Vagina (tissue), 2 donors: ENCODE measurements around the gene SHTN1.

Source experiments
- POLR2A ChIP-seq, 2 donors: fragments of 450-650 bp; IDR thresholded peaks; one replicate each; pipeline ENCODE4 v1.6.1; 2017; ENCODE audit warnings: antibody characterized with exemption in 2 of 2, mild to moderate bottlenecking in 2 of 2, moderate library complexity in 2 of 2
- TF ChIP-seq, protein P1 (sequence below), 3 experiments: fragments of 450-650 bp in 2 of 3; fragments of 200-600 bp in 1 of 3; sonication (generic) in 1 of 3; IDR thresholded peaks; one replicate each; pipeline ENCODE4 v1.5.1; 2017 to 2019; ENCODE audit warnings: antibody characterized with exemption in 3 of 3, mild to moderate bottlenecking in 2 of 3, moderate library complexity in 2 of 3

DNA sequence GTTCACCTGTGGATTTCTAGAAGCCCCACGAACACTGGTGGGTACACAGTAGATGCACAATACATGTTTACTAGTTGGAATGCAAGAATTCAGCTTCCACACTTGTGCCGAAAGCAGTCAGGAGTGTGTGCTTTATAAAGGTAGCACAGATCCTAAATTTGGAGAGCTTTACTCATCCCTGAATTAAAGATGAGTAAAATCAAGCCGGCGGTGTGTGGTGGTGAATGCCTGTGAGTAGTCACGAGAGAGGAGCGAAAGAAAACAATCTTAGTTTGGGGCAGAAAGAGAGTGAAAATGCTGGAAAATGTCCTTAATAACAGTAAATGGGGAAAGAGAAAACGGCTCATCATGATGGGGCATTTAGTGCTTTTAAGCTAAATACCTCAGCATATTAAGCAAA, 169.3 kb downstream of the SHTN1 start:
- no peak for TF ChIP-seq POLR2A (IDR thresholded peaks at IDR 0.05)
- TF ChIP-seq, protein P1, sequence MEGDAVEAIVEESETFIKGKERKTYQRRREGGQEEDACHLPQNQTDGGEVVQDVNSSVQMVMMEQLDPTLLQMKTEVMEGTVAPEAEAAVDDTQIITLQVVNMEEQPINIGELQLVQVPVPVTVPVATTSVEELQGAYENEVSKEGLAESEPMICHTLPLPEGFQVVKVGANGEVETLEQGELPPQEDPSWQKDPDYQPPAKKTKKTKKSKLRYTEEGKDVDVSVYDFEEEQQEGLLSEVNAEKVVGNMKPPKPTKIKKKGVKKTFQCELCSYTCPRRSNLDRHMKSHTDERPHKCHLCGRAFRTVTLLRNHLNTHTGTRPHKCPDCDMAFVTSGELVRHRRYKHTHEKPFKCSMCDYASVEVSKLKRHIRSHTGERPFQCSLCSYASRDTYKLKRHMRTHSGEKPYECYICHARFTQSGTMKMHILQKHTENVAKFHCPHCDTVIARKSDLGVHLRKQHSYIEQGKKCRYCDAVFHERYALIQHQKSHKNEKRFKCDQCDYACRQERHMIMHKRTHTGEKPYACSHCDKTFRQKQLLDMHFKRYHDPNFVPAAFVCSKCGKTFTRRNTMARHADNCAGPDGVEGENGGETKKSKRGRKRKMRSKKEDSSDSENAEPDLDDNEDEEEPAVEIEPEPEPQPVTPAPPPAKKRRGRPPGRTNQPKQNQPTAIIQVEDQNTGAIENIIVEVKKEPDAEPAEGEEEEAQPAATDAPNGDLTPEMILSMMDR (IDR thresholded peaks at IDR 0.05) = no peak
